ENCODE data around the gene DRAM1.

- no peak for TF ChIP-seq EZH2 (IDR thresholded peaks at IDR 0.05; ENCODE audit: borderline replicate concordance, low read length)
- TF ChIP-seq, protein P1, sequence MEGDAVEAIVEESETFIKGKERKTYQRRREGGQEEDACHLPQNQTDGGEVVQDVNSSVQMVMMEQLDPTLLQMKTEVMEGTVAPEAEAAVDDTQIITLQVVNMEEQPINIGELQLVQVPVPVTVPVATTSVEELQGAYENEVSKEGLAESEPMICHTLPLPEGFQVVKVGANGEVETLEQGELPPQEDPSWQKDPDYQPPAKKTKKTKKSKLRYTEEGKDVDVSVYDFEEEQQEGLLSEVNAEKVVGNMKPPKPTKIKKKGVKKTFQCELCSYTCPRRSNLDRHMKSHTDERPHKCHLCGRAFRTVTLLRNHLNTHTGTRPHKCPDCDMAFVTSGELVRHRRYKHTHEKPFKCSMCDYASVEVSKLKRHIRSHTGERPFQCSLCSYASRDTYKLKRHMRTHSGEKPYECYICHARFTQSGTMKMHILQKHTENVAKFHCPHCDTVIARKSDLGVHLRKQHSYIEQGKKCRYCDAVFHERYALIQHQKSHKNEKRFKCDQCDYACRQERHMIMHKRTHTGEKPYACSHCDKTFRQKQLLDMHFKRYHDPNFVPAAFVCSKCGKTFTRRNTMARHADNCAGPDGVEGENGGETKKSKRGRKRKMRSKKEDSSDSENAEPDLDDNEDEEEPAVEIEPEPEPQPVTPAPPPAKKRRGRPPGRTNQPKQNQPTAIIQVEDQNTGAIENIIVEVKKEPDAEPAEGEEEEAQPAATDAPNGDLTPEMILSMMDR (conservative IDR thresholded peaks at IDR 0.05 in 1 of 2, IDR thresholded peaks at IDR 0.05 in 1 of 2; ENCODE audit: extremely low read depth in 1 of 2, insufficient read depth in 1 of 2, low read depth in 1 of 2, low read length in 2 of 2), result no peak
Observed at GRCh38 chr12:101923045-101923718, 45.8 kb downstream of the DRAM1 start.
